ENCODE data around the gene POU3F1. TPM values are rescaled to one million over a fixed set of nuclear protein-coding genes. Genes with fewer than 3 reads are reported as not detected.

POU3F1 gene
- total RNA-seq, 1 experiment from 2014 or later, result not detected

DNA sequence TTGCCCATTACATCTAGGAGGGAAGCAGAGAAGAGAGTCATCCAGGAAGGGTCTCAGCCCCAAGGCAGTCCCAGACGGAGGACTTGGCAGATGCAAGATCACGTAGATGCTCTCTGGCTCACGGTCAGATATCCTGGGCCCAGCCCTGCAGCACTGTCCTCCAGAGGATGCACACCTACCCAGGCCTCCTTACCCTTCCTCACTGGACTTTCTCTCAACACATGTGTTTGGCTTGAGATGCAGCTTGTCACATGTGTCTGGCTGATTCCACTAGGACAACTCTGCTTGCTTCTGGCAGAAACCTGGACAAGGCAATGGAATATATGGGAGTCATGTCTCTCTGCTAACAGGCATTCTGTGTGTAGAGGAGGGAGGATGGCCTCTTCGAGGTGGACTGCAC is 32.4 kb upstream of the POU3F1 start:
- Histone ChIP-seq H3K4me3 (ENCODE audit: low read length) (no peak overlapping the region), H3K9me2 (replicated peaks; ENCODE audit: low read length) (no peaks in the 10 kb centered on the region), H3F3A (ENCODE audit: low read length, unreplicated experiment) (no peaks in the 10 kb centered on the region), H3K79me2 (ENCODE audit: low read length) (no peaks in the 10 kb centered on the region), H3K27ac (ENCODE audit: low read length) (no peak overlapping the region), H4K20me1 (ENCODE audit: low read length) (no peaks in the 10 kb centered on the region), H3K4me2 (ENCODE audit: low read length) (no peak overlapping the region), H3K9me3 (ENCODE audit: low read length) (no peaks in the 10 kb centered on the region), H3K27me3 (ENCODE audit: low read length) (peaks cover 5% of the 10 kb centered on the region), H3K9ac (ENCODE audit: low read length) (no peak overlapping the region), H2AFZ (ENCODE audit: low read length) (no peak overlapping the region), H3K4me1 (ENCODE audit: insufficient read depth, low read length) (no peaks in the 10 kb centered on the region), H3K36me3 (ENCODE audit: low read depth, low read length) (no peaks in the 10 kb centered on the region)
- intact Hi-C loops (cut with micrococcal nuclease), result no loop called here
- POLR2A ChIA-PET (ENCODE audit: unreplicated experiment), result no interaction called here
- BruUV-seq (replicated peaks), result no TSS peak
- CTCF ChIA-PET, result no interaction called here
- no peak for TF ChIP-seq EZH2 (IDR thresholded peaks at IDR 0.05; ENCODE audit: low read length, unreplicated experiment)
- TF ChIP-seq, protein P1, sequence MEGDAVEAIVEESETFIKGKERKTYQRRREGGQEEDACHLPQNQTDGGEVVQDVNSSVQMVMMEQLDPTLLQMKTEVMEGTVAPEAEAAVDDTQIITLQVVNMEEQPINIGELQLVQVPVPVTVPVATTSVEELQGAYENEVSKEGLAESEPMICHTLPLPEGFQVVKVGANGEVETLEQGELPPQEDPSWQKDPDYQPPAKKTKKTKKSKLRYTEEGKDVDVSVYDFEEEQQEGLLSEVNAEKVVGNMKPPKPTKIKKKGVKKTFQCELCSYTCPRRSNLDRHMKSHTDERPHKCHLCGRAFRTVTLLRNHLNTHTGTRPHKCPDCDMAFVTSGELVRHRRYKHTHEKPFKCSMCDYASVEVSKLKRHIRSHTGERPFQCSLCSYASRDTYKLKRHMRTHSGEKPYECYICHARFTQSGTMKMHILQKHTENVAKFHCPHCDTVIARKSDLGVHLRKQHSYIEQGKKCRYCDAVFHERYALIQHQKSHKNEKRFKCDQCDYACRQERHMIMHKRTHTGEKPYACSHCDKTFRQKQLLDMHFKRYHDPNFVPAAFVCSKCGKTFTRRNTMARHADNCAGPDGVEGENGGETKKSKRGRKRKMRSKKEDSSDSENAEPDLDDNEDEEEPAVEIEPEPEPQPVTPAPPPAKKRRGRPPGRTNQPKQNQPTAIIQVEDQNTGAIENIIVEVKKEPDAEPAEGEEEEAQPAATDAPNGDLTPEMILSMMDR (conservative IDR thresholded peaks at IDR 0.05; ENCODE audit: low read depth, low read length), result no peak
- ATAC-seq, result no peak
- DNase-seq, result no peak

DNA sequence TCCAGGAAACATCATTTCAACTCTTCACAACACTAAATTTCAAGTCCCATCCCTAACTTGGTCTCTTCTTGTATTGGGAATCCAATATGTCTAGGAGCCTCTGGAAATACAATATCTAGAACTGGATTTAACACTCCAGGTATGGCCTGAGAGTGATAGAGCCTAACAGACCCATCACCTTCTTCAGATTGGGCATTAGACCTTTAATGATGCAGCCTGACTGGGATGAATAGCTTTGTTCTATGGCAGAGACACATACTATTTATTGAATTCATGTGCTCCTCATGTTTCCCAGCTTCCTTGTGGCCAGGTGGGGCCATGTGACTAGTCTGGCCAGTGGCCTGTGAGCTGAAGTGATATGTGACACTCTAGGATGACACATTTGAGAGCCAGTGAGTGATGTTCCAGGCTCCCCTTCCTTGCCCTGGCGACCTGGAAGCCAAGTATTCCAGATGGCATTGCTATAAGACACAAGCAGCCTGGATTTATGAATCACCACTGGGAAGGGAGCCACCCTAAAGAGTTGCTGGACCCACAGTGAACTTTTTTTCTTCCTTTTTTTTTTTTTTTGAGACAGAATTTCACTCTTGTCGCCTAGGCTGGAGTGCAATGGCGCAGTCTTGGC is 31.0 kb upstream of the POU3F1 start:
- Histone ChIP-seq H3K4me3 (ENCODE audit: low read length) (no peak overlapping the region), H3K9me2 (replicated peaks; ENCODE audit: low read length) (no peaks in the 10 kb centered on the region), H3K27ac (ENCODE audit: low read length) (no peak overlapping the region), H2AFZ (ENCODE audit: low read length) (no peak overlapping the region), H3K4me2 (ENCODE audit: low read length) (no peak overlapping the region), H3K4me1 (ENCODE audit: insufficient read depth, low read length) (no peaks in the 10 kb centered on the region), H3K9me3 (ENCODE audit: low read length) (no peaks in the 10 kb centered on the region), H3F3A (ENCODE audit: low read length, unreplicated experiment) (no peaks in the 10 kb centered on the region), H3K36me3 (ENCODE audit: low read depth, low read length) (no peaks in the 10 kb centered on the region), H3K27me3 (ENCODE audit: low read length) (peaks cover 8% of the 10 kb centered on the region), H3K79me2 (ENCODE audit: low read length) (no peaks in the 10 kb centered on the region), H4K20me1 (ENCODE audit: low read length) (no peaks in the 10 kb centered on the region), H3K9ac (ENCODE audit: low read length) (no peak overlapping the region)
- TF ChIP-seq EZH2 (IDR thresholded peaks at IDR 0.05; ENCODE audit: low read length, unreplicated experiment) (no peak), EZH2phosphoT487 (IDR thresholded peaks at IDR 0.05; ENCODE audit: borderline replicate concordance, low read length) (no peak)
- TF ChIP-seq, protein P1 (conservative IDR thresholded peaks at IDR 0.05; ENCODE audit: low read depth, low read length), result no peak
- BruUV-seq (replicated peaks), result no TSS peak
- intact Hi-C loops (cut with micrococcal nuclease), result no loop called here
- peak; percentile 16 for DNase-seq
- ChIA-PET POLR2A (ENCODE audit: unreplicated experiment) (no interaction called here), CTCF (no interaction called here)
- no peak; the same call in 1 of the 2 replicates for ATAC-seq

DNA sequence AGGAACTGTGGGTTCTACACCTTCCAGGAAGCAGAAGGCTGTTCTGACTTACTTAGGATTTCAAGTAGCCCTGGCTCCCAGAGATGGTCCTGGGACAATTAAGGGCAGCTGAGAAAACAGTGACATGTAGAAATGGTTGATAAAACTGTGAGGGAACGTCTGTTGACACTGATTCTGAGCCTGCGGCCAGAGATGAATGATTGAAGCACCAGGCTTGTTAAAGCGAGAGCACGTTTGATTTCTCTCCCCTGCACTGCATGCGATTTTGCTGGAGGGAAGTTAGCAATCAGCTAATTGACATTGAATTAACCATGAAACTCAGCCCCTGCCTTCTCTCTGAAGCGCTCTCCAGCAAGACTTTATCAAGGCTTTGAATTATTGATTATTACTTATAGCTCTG is 29.9 kb upstream of the POU3F1 start:
- H3K79me2 ChIP-seq (ENCODE audit: low read length), result no peaks in the 10 kb centered on the region
- no peak overlapping the region for H2AFZ ChIP-seq (ENCODE audit: low read length)
- no peaks in the 10 kb centered on the region for H4K20me1 ChIP-seq (ENCODE audit: low read length)
- no peak overlapping the region for H3K27ac ChIP-seq (ENCODE audit: low read length)
- H3K4me1 ChIP-seq (ENCODE audit: insufficient read depth, low read length), result no peaks in the 10 kb centered on the region
- CTCF ChIA-PET, result no interaction called here
- no peak overlapping the region for H3K4me3 ChIP-seq (ENCODE audit: low read length)
- no peaks in the 10 kb centered on the region for H3K9me3 ChIP-seq (ENCODE audit: low read length)
- no peaks in the 10 kb centered on the region for H3K36me3 ChIP-seq (ENCODE audit: low read depth, low read length)
- peaks cover 18% of the 10 kb centered on the region for H3K27me3 ChIP-seq (ENCODE audit: low read length)
- H3F3A ChIP-seq (ENCODE audit: low read length, unreplicated experiment), result no peaks in the 10 kb centered on the region
- H3K9me2 ChIP-seq (replicated peaks; ENCODE audit: low read length), result no peaks in the 10 kb centered on the region
- TF ChIP-seq EZH2 (IDR thresholded peaks at IDR 0.05; ENCODE audit: low read length, unreplicated experiment) (no peak), EZH2phosphoT487 (IDR thresholded peaks at IDR 0.05; ENCODE audit: borderline replicate concordance, low read length) (no peak)
- TF ChIP-seq, protein P1 (conservative IDR thresholded peaks at IDR 0.05; ENCODE audit: low read depth, low read length), result no peak
- intact Hi-C loops (cut with micrococcal nuclease), result no loop called here
- ATAC-seq (no peak), DNase-seq (no peak)
- BruUV-seq (replicated peaks), result no TSS peak
- no peak overlapping the region for H3K4me2 ChIP-seq (ENCODE audit: low read length)
- no peak overlapping the region for H3K9ac ChIP-seq (ENCODE audit: low read length)
- POLR2A ChIA-PET (ENCODE audit: unreplicated experiment), result no interaction called here
